BLaER1 treated with 17β-estradiol and CSF1 and Interleukin-3, amounts not matched to agents 10 nM and 100 nM (cell line): ENCODE results near the gene TMEM131.
"Not testable (repeated sequence)": the region's sequence is repeated elsewhere in the genome, so short reads cannot be mapped to it uniquely, and the experiment has no call there.

ENCODE experiments used
- H3K27ac ChIP-seq, 11 experiments: shearing (Covaris generic); formaldehyde crosslinking; 2 replicates each; pipeline ENCODE4 v1.8.1; 2022
- H3K27me3 ChIP-seq, 11 experiments: shearing (Covaris generic); formaldehyde crosslinking; 2 replicates each; pipeline ENCODE4 v1.8.1; 2022
- H3K36me3 ChIP-seq, 11 experiments: shearing (Covaris generic); formaldehyde crosslinking; 2 replicates each; pipeline ENCODE4 v1.8.1; 2022
- H3K4me1 ChIP-seq, 10 experiments: shearing (Covaris generic); formaldehyde crosslinking; 2 replicates each; pipeline ENCODE4 v1.8.1; 2022
- H3K4me2 ChIP-seq, 11 experiments: shearing (Covaris generic); formaldehyde crosslinking; 2 replicates each; pipeline ENCODE4 v1.8.1; 2022
- H3K4me3 ChIP-seq, 10 experiments: shearing (Covaris generic); formaldehyde crosslinking; 2 replicates each; pipeline ENCODE4 v1.8.1; 2022
- H3K9ac ChIP-seq, 11 experiments: shearing (Covaris generic); formaldehyde crosslinking; 2 replicates each; pipeline ENCODE4 v1.8.1; 2022
- H3K9me3 ChIP-seq, 11 experiments: shearing (Covaris generic); formaldehyde crosslinking; replicated peaks in 1 of 11; 2 replicates each; pipeline ENCODE4 v1.8.1; 2022
- H4K20me1 ChIP-seq, 11 experiments: shearing (Covaris generic); formaldehyde crosslinking; 2 replicates each; pipeline ENCODE4 v1.8.1; 2022
- Cebpa-rat ChIP-seq, 11 experiments: shearing (Covaris generic); IDR thresholded peaks; 2 replicates each; pipeline ENCODE4 v1.8.1; 2022

TMEM131 gene

GRCh38 chr2:97995734-97996624 lies at the start of gene TMEM131:
TMEM131 (minus strand) TSS chr2:97995948; CDS start chr2:97995662, 286 bp downstream.
- Histone ChIP-seq H3K4me3 (peak within 1 kb of the TSS; percentile 85 to 95 (median 89)), H3K27ac (peak within 1 kb of the TSS; percentile 91 to 99 (median 97)), H3K4me1 (peaks cover 21 to 34% (median 27%) of the 10 kb centered on the region in 10 experiments), H3K27me3 (no peaks in the 10 kb centered on the region; a peak in 1 of 22 replicates), H3K9me3 (no peaks in the 10 kb centered on the region), H3K4me2 (peak within 1 kb of the TSS; percentile 77 to 91 (median 88)), H3K36me3 (no peaks in the 10 kb centered on the region), H3K9ac (peak within 1 kb of the TSS; percentile 96 to 99 (median 97)), H4K20me1 (peaks cover 20 to 39% (median 37%) of the 10 kb centered on the region in 11 experiments; a peak in 21 of 22 replicates)
- no peak for TF ChIP-seq Cebpa-rat (IDR thresholded peaks at IDR 0.05)

GRCh38 chr2:98044730-98045129 lies 49.0 kb upstream of the TMEM131 start:
- not testable (repeated sequence) for H3K27ac ChIP-seq, H3K4me3 ChIP-seq, H4K20me1 ChIP-seq, H3K4me1 ChIP-seq, H3K4me2 ChIP-seq, H3K9ac ChIP-seq, H3K36me3 ChIP-seq
- peaks cover 20 to 56% (median 30%) of the 10 kb centered on the region in 11 experiments; a peak in 20 of 22 replicates for H3K9me3 ChIP-seq
- peaks cover 0 to 84% (median 0%) of the 10 kb centered on the region in 11 experiments; a peak in 6 of 22 replicates for H3K27me3 ChIP-seq

GRCh38 chr2:98043101-98043500 lies 47.4 kb upstream of the TMEM131 start:
- peaks cover 0 to 13% (median 8%) of the 10 kb centered on the region in 10 experiments; a peak in 10 of 20 replicates for H3K4me1 ChIP-seq
- H3K9me3 ChIP-seq, result peaks cover 20 to 56% (median 30%) of the 10 kb centered on the region in 11 experiments; a peak in 20 of 22 replicates
- H3K9ac ChIP-seq, result no peak overlapping the region
- H3K36me3 ChIP-seq, result 0 out of 22 replicates have a peak, but pooled peaks cover 0 to 7% (median 0%) of the 10 kb centered on the region in 11 experiments
- H4K20me1 ChIP-seq, result peaks cover 0 to 16% (median 0%) of the 10 kb centered on the region in 11 experiments; a peak in 2 of 22 replicates
- H3K27ac ChIP-seq, result no peak overlapping the region
- H3K4me2 ChIP-seq, result no peak overlapping the region
- TF ChIP-seq Cebpa-rat (IDR thresholded peaks at IDR 0.05), result no peak
- no peak overlapping the region for H3K4me3 ChIP-seq
- peaks cover 0 to 83% (median 0%) of the 10 kb centered on the region in 11 experiments; a peak in 6 of 22 replicates for H3K27me3 ChIP-seq

- no peak for TF ChIP-seq Cebpa-rat (IDR thresholded peaks at IDR 0.05)
- no peak overlapping the region for H3K4me3 ChIP-seq
- 0 out of 22 replicates have a peak, but pooled peaks cover 0 to 7% (median 0%) of the 10 kb centered on the region in 11 experiments for H3K36me3 ChIP-seq
- peaks cover 0 to 14% (median 9%) of the 10 kb centered on the region in 10 experiments; a peak in 10 of 20 replicates for H3K4me1 ChIP-seq
- H4K20me1 ChIP-seq, result peaks cover 0 to 32% (median 0%) of the 10 kb centered on the region in 11 experiments; a peak in 3 of 22 replicates
- H3K27me3 ChIP-seq, result peaks cover 0 to 88% (median 0%) of the 10 kb centered on the region in 11 experiments; a peak in 7 of 22 replicates
- H3K9me3 ChIP-seq, result peaks cover 16 to 39% (median 26%) of the 10 kb centered on the region in 11 experiments; a peak in 20 of 22 replicates
- no peak overlapping the region for H3K27ac ChIP-seq
- no peak overlapping the region for H3K4me2 ChIP-seq
- no peak overlapping the region for H3K9ac ChIP-seq
Measured at GRCh38 chr2:98040331-98040939, 44.7 kb upstream of the TMEM131 start.

- H3K36me3 ChIP-seq, result 0 out of 22 replicates have a peak, but pooled peaks cover 0 to 7% (median 0%) of the 10 kb centered on the region in 11 experiments
- H3K4me3 ChIP-seq, result no peak overlapping the region
- H3K4me2 ChIP-seq, result peak overlapping the region in 8 of 11 experiments; percentile 2 to 50 (median 16); a peak in 6 of 22 replicates
- H3K27me3 ChIP-seq, result peaks cover 0 to 97% (median 0%) of the 10 kb centered on the region in 11 experiments; a peak in 7 of 22 replicates
- no peak for TF ChIP-seq Cebpa-rat (IDR thresholded peaks at IDR 0.05)
- peaks cover 9 to 27% (median 14%) of the 10 kb centered on the region in 11 experiments; a peak in 16 of 22 replicates for H3K9me3 ChIP-seq
- H4K20me1 ChIP-seq, result peaks cover 0 to 32% (median 0%) of the 10 kb centered on the region in 11 experiments; a peak in 3 of 22 replicates
- H3K4me1 ChIP-seq, result peaks cover 0 to 14% (median 9%) of the 10 kb centered on the region in 10 experiments; a peak in 10 of 20 replicates
- no peak overlapping the region for H3K27ac ChIP-seq
- no peak overlapping the region for H3K9ac ChIP-seq
Measured at GRCh38 chr2:98039085-98039756, 43.5 kb upstream of the TMEM131 start.

- TF ChIP-seq Cebpa-rat (IDR thresholded peaks at IDR 0.05), result no peak
- H3K9me3 ChIP-seq, result peaks cover 0 to 13% (median under 1%) of the 10 kb centered on the region in 11 experiments; a peak in 7 of 22 replicates
Measured at GRCh38 chr2:98037666-98038336, 42.1 kb upstream of the TMEM131 start.

GRCh38 chr2:98037206-98037605 lies 41.5 kb upstream of the TMEM131 start:
- Histone ChIP-seq H3K9me3 (peaks cover 0 to 7% (median 0%) of the 10 kb centered on the region in 11 experiments; a peak in 4 of 22 replicates), H3K4me3 (no peak overlapping the region), H3K36me3 (no peaks in the 10 kb centered on the region), H3K9ac (no peak overlapping the region), H3K4me1 (peaks cover 0 to 14% (median 9%) of the 10 kb centered on the region in 10 experiments; a peak in 10 of 20 replicates), H4K20me1 (peaks cover 0 to 32% (median 0%) of the 10 kb centered on the region in 11 experiments; a peak in 3 of 22 replicates), H3K27me3 (peaks cover 0 to 97% (median 0%) of the 10 kb centered on the region in 11 experiments; a peak in 7 of 22 replicates), H3K27ac (no peak overlapping the region), H3K4me2 (0 out of 22 replicates have a peak overlapping the region, but pooled peaks of 1 of the 11 experiments have one; percentile 5)
- TF ChIP-seq Cebpa-rat (IDR thresholded peaks at IDR 0.05), result no peak

More at GRCh38 chr2:98037666-98038336, 42.1 kb upstream of the TMEM131 start:
- no peak overlapping the region for H3K4me3 ChIP-seq
- 0 out of 22 replicates have a peak overlapping the region, but pooled peaks of 1 of the 11 experiments have one; percentile 5 for H3K4me2 ChIP-seq
- no peak overlapping the region for H3K9ac ChIP-seq
- peaks cover 0 to 97% (median 0%) of the 10 kb centered on the region in 11 experiments; a peak in 7 of 22 replicates for H3K27me3 ChIP-seq
- H4K20me1 ChIP-seq, result peaks cover 0 to 32% (median 0%) of the 10 kb centered on the region in 11 experiments; a peak in 3 of 22 replicates
- no peaks in the 10 kb centered on the region for H3K36me3 ChIP-seq
- H3K27ac ChIP-seq, result no peak overlapping the region
- H3K4me1 ChIP-seq, result peaks cover 0 to 14% (median 9%) of the 10 kb centered on the region in 10 experiments; a peak in 10 of 20 replicates
